Measurements from ENCODE around the gene ZNF530. TPM values are rescaled to one million over a fixed set of nuclear protein-coding genes. Genes with fewer than 3 reads are reported as not detected.

ZNF530 gene
- total RNA-seq, 6 experiments from 2014 or later, result 2.3 to 4.5 (median 3.6) TPM

DNA sequence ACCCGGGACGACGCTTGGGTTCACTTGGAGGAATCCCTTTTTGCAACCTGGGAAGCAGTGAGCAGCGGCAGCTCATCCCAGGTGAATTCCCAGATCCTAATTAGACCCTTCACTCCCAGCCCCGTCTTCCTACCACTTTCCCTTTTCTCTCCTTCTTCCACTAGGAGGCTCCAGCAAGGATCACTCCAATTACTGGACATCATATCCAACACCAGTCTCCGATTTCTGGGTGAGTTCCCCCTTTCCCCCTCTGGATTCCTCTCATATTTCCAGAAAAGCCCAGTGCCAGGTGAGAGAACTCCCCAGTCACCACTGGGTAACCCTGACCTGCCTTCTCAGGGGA lies 51.9 kb downstream of the ZNF530 start:
- Mint-ChIP-seq H3K4me3 (no peak overlapping the region; the same call in 1 of the 2 replicates), H3K27ac (no peak overlapping the region), H3K36me3 (ENCODE audit: low read depth) (no peaks in the 10 kb centered on the region; the same call in 1 of the 2 replicates), H3K4me1 (ENCODE audit: low read depth) (peaks cover 5% of the 10 kb centered on the region; the same call in 1 of the 2 replicates), H3K27me3 (ENCODE audit: insufficient read depth) (peaks cover 4% of the 10 kb centered on the region), H3K9me3 (peaks cover 29% of the 10 kb centered on the region)
- TF ChIP-seq CTCF (IDR thresholded peaks at IDR 0.05), result no peak
- DNase-seq, result no peak

- Mint-ChIP-seq H3K9me3 (peaks cover 29% of the 10 kb centered on the region), H3K27ac (no peak overlapping the region)
These were observed 54.0 kb downstream of the ZNF530 start for GRCh38 chr19:57653689-57654088.

DNA sequence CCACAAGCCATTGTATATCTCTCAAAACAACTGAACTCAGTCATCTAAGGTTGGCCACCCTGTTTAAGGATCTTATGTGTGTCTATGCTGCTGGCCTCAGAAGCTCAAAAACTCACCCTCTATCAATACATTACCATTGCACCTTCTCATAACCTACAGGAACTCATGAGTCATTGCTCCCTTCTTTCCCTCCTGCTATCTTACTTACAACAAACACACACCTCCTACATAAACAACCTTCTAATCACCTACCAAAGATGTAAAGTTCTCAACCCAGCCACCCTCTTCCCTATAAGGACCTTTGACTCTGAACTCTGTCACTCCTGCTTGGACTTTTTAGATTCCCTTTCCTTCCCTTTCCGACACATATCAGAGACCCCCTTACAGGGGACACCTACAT lies 55.8 kb downstream of the ZNF530 start:
- no peak overlapping the region for H3K27ac Mint-ChIP-seq
- no peak overlapping the region for H3K4me3 Mint-ChIP-seq
- DNase-seq, result no peak
- H3K4me1 Mint-ChIP-seq (ENCODE audit: low read depth), result peaks cover 5% of the 10 kb centered on the region; the same call in 1 of the 2 replicates
- peaks cover 6% of the 10 kb centered on the region for H3K27me3 Mint-ChIP-seq (ENCODE audit: insufficient read depth)
- no peaks in the 10 kb centered on the region; the same call in 1 of the 2 replicates for H3K36me3 Mint-ChIP-seq (ENCODE audit: low read depth)
- no peak for TF ChIP-seq CTCF (IDR thresholded peaks at IDR 0.05)
- H3K9me3 Mint-ChIP-seq, result peaks cover 29% of the 10 kb centered on the region

More at GRCh38 chr19:57653689-57654088, 54.0 kb downstream of the ZNF530 start:
- Mint-ChIP-seq H3K4me1 (ENCODE audit: low read depth) (peaks cover 5% of the 10 kb centered on the region; the same call in 1 of the 2 replicates), H3K4me3 (no peak overlapping the region), H3K36me3 (ENCODE audit: low read depth) (no peaks in the 10 kb centered on the region; the same call in 1 of the 2 replicates), H3K27me3 (ENCODE audit: insufficient read depth) (peaks cover 4% of the 10 kb centered on the region)
- no peak for TF ChIP-seq CTCF (IDR thresholded peaks at IDR 0.05)
- DNase-seq, result no peak

DNA sequence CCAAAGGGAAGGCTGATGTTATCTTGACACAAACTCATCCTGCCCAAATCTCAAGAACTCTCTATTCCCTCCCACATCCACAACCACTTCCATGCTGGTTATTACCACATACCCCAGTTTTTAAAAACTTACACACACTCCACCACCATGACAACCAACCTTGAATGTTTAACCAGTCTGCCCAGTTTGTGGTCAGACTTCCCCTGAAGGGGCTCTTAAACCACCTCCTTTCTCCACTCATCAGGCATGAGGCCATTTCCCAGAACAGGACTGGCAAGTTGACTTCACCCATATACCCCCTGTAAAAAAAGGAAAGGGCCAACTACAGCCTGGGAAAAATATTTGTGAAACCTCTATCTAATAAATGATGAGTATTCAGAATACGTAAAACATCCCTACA lies 56.7 kb downstream of the ZNF530 start:
- Mint-ChIP-seq H3K27ac (no peak overlapping the region), H3K4me3 (no peak overlapping the region), H3K4me1 (ENCODE audit: low read depth) (peaks cover 4% of the 10 kb centered on the region; the same call in 1 of the 2 replicates), H3K9me3 (peaks cover 29% of the 10 kb centered on the region), H3K27me3 (ENCODE audit: insufficient read depth) (peaks cover 7% of the 10 kb centered on the region), H3K36me3 (ENCODE audit: low read depth) (no peaks in the 10 kb centered on the region; the same call in 1 of the 2 replicates)
- no peak for TF ChIP-seq CTCF (IDR thresholded peaks at IDR 0.05)
- no peak for DNase-seq

Other genes with a start within 250 kb of the ZNF530 start
- 1 to 10 TPM; 7.1 to 8.1 (median 7.7) TPM for gene ZNF304, start 248.6 kb upstream of the ZNF530 start, total RNA-seq (2021; fragmentation: NEBNext Ultra II Directional; extraction: Animal tissue kit (Norgen Biotek cat#: 25700))
- gene TRAPPC2B, start 236.3 kb upstream of the ZNF530 start, total RNA-seq (2021; fragmentation: NEBNext Ultra II Directional; extraction: Animal tissue kit (Norgen Biotek cat#: 25700)), result 1 to 10 TPM; 7.3 to 8.5 (median 8.2) TPM
- 1 to 10 TPM; 1.5 to 2.9 (median 1.7) TPM for gene ZNF547, start 236.3 kb upstream of the ZNF530 start, total RNA-seq (2021; fragmentation: NEBNext Ultra II Directional; extraction: Animal tissue kit (Norgen Biotek cat#: 25700))
- 10 to 100 TPM in 1 of 6 experiments, 1 to 10 TPM in 5; 8.0 to 10.4 (median 9.2) TPM for gene ZNF548, start 210.0 kb upstream of the ZNF530 start, total RNA-seq (2021; fragmentation: NEBNext Ultra II Directional; extraction: Animal tissue kit (Norgen Biotek cat#: 25700))
- gene ZNF17, start 188.7 kb upstream of the ZNF530 start, total RNA-seq (2021; fragmentation: NEBNext Ultra II Directional; extraction: Animal tissue kit (Norgen Biotek cat#: 25700)), result 1 to 10 TPM; 6.4 to 8.1 (median 7.0) TPM
- 1 to 10 TPM; 4.8 to 8.0 (median 6.6) TPM for gene ZNF749, start 164.6 kb upstream of the ZNF530 start, total RNA-seq (2021; fragmentation: NEBNext Ultra II Directional; extraction: Animal tissue kit (Norgen Biotek cat#: 25700))
- under 1 TPM; 0.12 to 0.46 (median 0.17) TPM for gene VN1R1, start 142.7 kb upstream of the ZNF530 start, total RNA-seq (2021; fragmentation: NEBNext Ultra II Directional; extraction: Animal tissue kit (Norgen Biotek cat#: 25700))
- 1 to 10 TPM; 2.3 to 5.9 (median 4.7) TPM for gene ZNF772, start 122.3 kb upstream of the ZNF530 start, total RNA-seq (2021; fragmentation: NEBNext Ultra II Directional; extraction: Animal tissue kit (Norgen Biotek cat#: 25700))
- 10 to 100 TPM in 2 of 6 experiments, 1 to 10 TPM in 4; 6.3 to 10.6 (median 7.3) TPM for gene ZNF419, start 112.1 kb upstream of the ZNF530 start, total RNA-seq (2021; fragmentation: NEBNext Ultra II Directional; extraction: Animal tissue kit (Norgen Biotek cat#: 25700))
- gene ZNF773, start 99.9 kb upstream of the ZNF530 start, total RNA-seq (2021; fragmentation: NEBNext Ultra II Directional; extraction: Animal tissue kit (Norgen Biotek cat#: 25700)), result 1 to 10 TPM; 5.7 to 8.0 (median 6.8) TPM
- 1 to 10 TPM; 3.0 to 4.0 (median 3.7) TPM for gene ZNF549, start 72.5 kb upstream of the ZNF530 start, total RNA-seq (2021; fragmentation: NEBNext Ultra II Directional; extraction: Animal tissue kit (Norgen Biotek cat#: 25700))
- gene ZNF550, start 40.0 kb upstream of the ZNF530 start, total RNA-seq (2021; fragmentation: NEBNext Ultra II Directional; extraction: Animal tissue kit (Norgen Biotek cat#: 25700)), result 1 to 10 TPM; 4.8 to 8.5 (median 5.6) TPM
- 1 to 10 TPM; 3.8 to 5.4 (median 5.0) TPM for gene ZNF416, start 21.0 kb upstream of the ZNF530 start, total RNA-seq (2021; fragmentation: NEBNext Ultra II Directional; extraction: Animal tissue kit (Norgen Biotek cat#: 25700))
- 1 to 10 TPM in 3 of 6 experiments, under 1 TPM in 3; 0.80 to 3.0 (median 1.3) TPM for gene ZIK1, start 15.7 kb upstream of the ZNF530 start, total RNA-seq (2021; fragmentation: NEBNext Ultra II Directional; extraction: Animal tissue kit (Norgen Biotek cat#: 25700))
- 10 to 100 TPM; 13.5 to 14.6 (median 14.3) TPM for gene ZNF134, start 14.4 kb downstream of the ZNF530 start, total RNA-seq (2021; fragmentation: NEBNext Ultra II Directional; extraction: Animal tissue kit (Norgen Biotek cat#: 25700))
- gene ZNF211, start 33.3 kb downstream of the ZNF530 start, total RNA-seq (2021; fragmentation: NEBNext Ultra II Directional; extraction: Animal tissue kit (Norgen Biotek cat#: 25700)), result 1 to 10 TPM; 5.8 to 8.1 (median 6.7) TPM
- not detected for gene ZSCAN4, start 69.0 kb downstream of the ZNF530 start, total RNA-seq (2021; fragmentation: NEBNext Ultra II Directional; extraction: Animal tissue kit (Norgen Biotek cat#: 25700))
- 1 to 10 TPM; 3.3 to 4.6 (median 4.4) TPM for gene ZNF551, start 82.1 kb downstream of the ZNF530 start, total RNA-seq (2021; fragmentation: NEBNext Ultra II Directional; extraction: Animal tissue kit (Norgen Biotek cat#: 25700))
- gene ZNF154, start 109.3 kb downstream of the ZNF530 start, total RNA-seq (2021; fragmentation: NEBNext Ultra II Directional; extraction: Animal tissue kit (Norgen Biotek cat#: 25700)), result under 1 TPM in 4 of 6 experiments, not detected in 2; 0.11 to 0.20 (median 0.16) TPM
- gene ZNF671, start 127.7 kb downstream of the ZNF530 start, total RNA-seq (2021; fragmentation: NEBNext Ultra II Directional; extraction: Animal tissue kit (Norgen Biotek cat#: 25700)), result 1 to 10 TPM; 2.8 to 4.2 (median 3.7) TPM
- gene ZNF776, start 146.9 kb downstream of the ZNF530 start, total RNA-seq (2021; fragmentation: NEBNext Ultra II Directional; extraction: Animal tissue kit (Norgen Biotek cat#: 25700)), result 1 to 10 TPM; 5.4 to 9.3 (median 7.0) TPM
- gene ZNF586, start 169.8 kb downstream of the ZNF530 start, total RNA-seq (2021; fragmentation: NEBNext Ultra II Directional; extraction: Animal tissue kit (Norgen Biotek cat#: 25700)), result 1 to 10 TPM; 6.4 to 8.8 (median 6.9) TPM
- gene ZNF552, start 215.0 kb downstream of the ZNF530 start, total RNA-seq (2021; fragmentation: NEBNext Ultra II Directional; extraction: Animal tissue kit (Norgen Biotek cat#: 25700)), result 1 to 10 TPM; 2.7 to 3.8 (median 3.0) TPM
- gene ZNF587B, start 230.4 kb downstream of the ZNF530 start, total RNA-seq (2021; fragmentation: NEBNext Ultra II Directional; extraction: Animal tissue kit (Norgen Biotek cat#: 25700)), result 10 to 100 TPM in 1 of 6 experiments, 1 to 10 TPM in 5; 7.8 to 10.7 (median 9.4) TPM
- gene ZNF587, start 250.0 kb downstream of the ZNF530 start, total RNA-seq (2021; fragmentation: NEBNext Ultra II Directional; extraction: Animal tissue kit (Norgen Biotek cat#: 25700)), result 10 to 100 TPM; 22.6 to 28.6 (median 25.3) TPM